Measurements from ENCODE around the gene RBMY1A1.
"Not testable (repeated sequence)": the region's sequence is repeated elsewhere in the genome, so short reads cannot be mapped to it uniquely, and the experiment has no call there.

The RBMY1A1 gene

GRCh38 chrY:21534579-21534978, at the start of gene RBMY1A1:
Gene RBMY1A1 (plus strand): TSS chrY:21534879. CDS start chrY:21536892, 2,013 bp downstream.
- not testable (repeated sequence) for DNase-seq (ENCODE audit: low spot score)

GRCh38 chrY:21511038-21511437, 23.6 kb upstream of the RBMY1A1 start, which contains the start of gene RBMY1B:
Gene RBMY1B (plus strand): TSS chrY:21511338. CDS start chrY:21513351, 2,013 bp downstream.
- not testable (repeated sequence) for DNase-seq (ENCODE audit: low spot score)

- DNase-seq (ENCODE audit: low spot score) = not testable (repeated sequence)
Measured at GRCh38 chrY:21559316-21559984, 24.8 kb downstream of the RBMY1A1 start.

- DNase-seq (ENCODE audit: low spot score) = no peak
- TF ChIP-seq CTCF (IDR thresholded peaks at IDR 0.05; ENCODE audit: extremely low read depth, missing control alignments) = no peak
Measured at GRCh38 chrY:21585449-21585848, 50.8 kb downstream of the RBMY1A1 start.

- not testable (repeated sequence) for DNase-seq (ENCODE audit: low spot score)
Measured at GRCh38 chrY:21586454-21586853, 51.8 kb downstream of the RBMY1A1 start.

GRCh38 chrY:21592059-21592458, 57.4 kb downstream of the RBMY1A1 start:
- DNase-seq (ENCODE audit: low spot score) = no peak
- TF ChIP-seq CTCF (IDR thresholded peaks at IDR 0.05; ENCODE audit: extremely low read depth, missing control alignments) = no peak

GRCh38 chrY:21596287-21596686, 61.6 kb downstream of the RBMY1A1 start:
- DNase-seq (ENCODE audit: low spot score) = not testable (repeated sequence)
